HG03457 (cell line): ENCODE measurements around the gene TNFRSF21.

Source experiments
- ATAC-seq: cut with Tn5 transposase; IDR thresholded peaks from one replicate; pipeline ENCODE4 v1.9.1; 2021; ENCODE audit warnings: moderate number of reproducible peaks; ENCODE audit not compliant: unreplicated experiment

TNFRSF21 gene

GRCh38 chr6:47254051-47254450, 55.7 kb downstream of the TNFRSF21 start:
- ATAC-seq = no peak

- ATAC-seq = no peak
Measured at GRCh38 chr6:47253136-47253535, 56.6 kb downstream of the TNFRSF21 start.

GRCh38 chr6:47252633-47253032, 57.1 kb downstream of the TNFRSF21 start:
- ATAC-seq = no peak

- ATAC-seq = no peak
Measured at GRCh38 chr6:47251396-47251795, 58.3 kb downstream of the TNFRSF21 start.

GRCh38 chr6:47250302-47250701, 59.4 kb downstream of the TNFRSF21 start:
- ATAC-seq = no peak

GRCh38 chr6:47248446-47248845, 61.3 kb downstream of the TNFRSF21 start:
- no peak for ATAC-seq

- ATAC-seq = peak; percentile 39
Measured at GRCh38 chr6:47247227-47247797, 62.4 kb downstream of the TNFRSF21 start.

GRCh38 chr6:47246551-47246950, 63.2 kb downstream of the TNFRSF21 start:
- ATAC-seq = no peak

GRCh38 chr6:47245745-47246371, 63.8 kb downstream of the TNFRSF21 start:
- no peak for ATAC-seq

GRCh38 chr6:47242483-47243386, 67.0 kb downstream of the TNFRSF21 start:
- ATAC-seq = peak; percentile 95

- ATAC-seq = no peak
Measured at GRCh38 chr6:47241742-47242482, 67.8 kb downstream of the TNFRSF21 start.

- no peak for ATAC-seq
Measured at GRCh38 chr6:47240277-47240890, 69.3 kb downstream of the TNFRSF21 start.

GRCh38 chr6:47239546-47239945, 70.2 kb downstream of the TNFRSF21 start:
- ATAC-seq = no peak

GRCh38 chr6:47238456-47238995, 71.2 kb downstream of the TNFRSF21 start:
- no peak for ATAC-seq

GRCh38 chr6:47237196-47237595, 72.5 kb downstream of the TNFRSF21 start:
- no peak for ATAC-seq

- peak; percentile 54 for ATAC-seq
Measured at GRCh38 chr6:47235964-47236760, 73.5 kb downstream of the TNFRSF21 start.

GRCh38 chr6:47235421-47235820, 74.3 kb downstream of the TNFRSF21 start:
- no peak for ATAC-seq

GRCh38 chr6:47234266-47234933, 75.3 kb downstream of the TNFRSF21 start:
- no peak for ATAC-seq

GRCh38 chr6:47231151-47231550, 78.6 kb downstream of the TNFRSF21 start:
- ATAC-seq = no peak
